Omental fat pad (tissue), 4 donors: Measurements from ENCODE around the gene LDHAL6B. TPM values are rescaled to one million over a fixed set of nuclear protein-coding genes. Genes with fewer than 3 reads are reported as not detected.

Experiments
- ATAC-seq: fragments of 150-250 bp; one replicate; pipeline ENCODE4 v1.9.1; 2016; ENCODE audit warnings: mild to moderate bottlenecking, moderate library complexity; ENCODE audit not compliant: low FRiP score
- DNase-seq: peaks from one replicate; pipeline ENCODE4 v3.0.0-alpha.2; 2019; ENCODE audit warnings: low spot score
- total RNA-seq, 4 donors: library from RNA; depleted of rRNA; stranded (reverse); fragments of >200 nt; gene quantifications; one replicate each; pipeline ENCODE4 v1.1.0, GENCODE V29; 2016
- TF ChIP-seq, protein P1 (sequence below), 3 donors: fragments of 450-650 bp; IDR thresholded peaks; one replicate each; pipeline ENCODE4 v1.5.1; 2016 to 2017; ENCODE audit warnings: antibody characterized with exemption in 3 of 3, mild to moderate bottlenecking in 3 of 3, moderate library complexity in 2 of 3

The LDHAL6B gene
- total RNA-seq, 4 donors from 2014 or later = not detected

DNA sequence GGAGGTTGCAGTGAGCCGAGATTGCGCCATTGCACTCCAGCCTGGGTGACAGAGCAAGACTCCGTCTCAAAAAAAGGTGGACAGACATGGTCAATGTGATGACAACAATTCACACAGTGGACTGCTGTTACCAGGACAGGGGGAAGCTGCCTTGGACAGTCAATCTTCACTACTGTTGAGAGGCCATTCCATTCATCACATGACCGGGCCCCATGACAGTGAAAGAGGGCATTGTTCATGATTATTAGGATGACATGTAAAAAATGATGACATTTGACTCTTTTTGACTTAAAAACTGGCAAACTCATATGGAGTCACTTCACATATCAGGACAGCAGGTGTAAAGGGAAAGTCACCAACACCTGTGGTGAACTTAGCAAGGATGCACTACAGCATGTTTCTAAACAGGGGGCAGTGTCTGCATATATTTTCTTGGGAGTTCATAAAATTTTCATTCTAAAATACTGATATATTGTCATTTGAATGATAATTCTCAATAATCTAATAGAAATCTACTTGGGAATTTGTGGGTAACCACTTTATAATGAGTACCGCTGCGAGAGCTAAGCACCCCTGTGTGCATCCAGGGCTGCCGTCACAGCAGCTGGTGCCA, 34.2 kb upstream of the LDHAL6B start:
- DNase-seq (no peak), ATAC-seq (no peak)
- TF ChIP-seq, protein P1, sequence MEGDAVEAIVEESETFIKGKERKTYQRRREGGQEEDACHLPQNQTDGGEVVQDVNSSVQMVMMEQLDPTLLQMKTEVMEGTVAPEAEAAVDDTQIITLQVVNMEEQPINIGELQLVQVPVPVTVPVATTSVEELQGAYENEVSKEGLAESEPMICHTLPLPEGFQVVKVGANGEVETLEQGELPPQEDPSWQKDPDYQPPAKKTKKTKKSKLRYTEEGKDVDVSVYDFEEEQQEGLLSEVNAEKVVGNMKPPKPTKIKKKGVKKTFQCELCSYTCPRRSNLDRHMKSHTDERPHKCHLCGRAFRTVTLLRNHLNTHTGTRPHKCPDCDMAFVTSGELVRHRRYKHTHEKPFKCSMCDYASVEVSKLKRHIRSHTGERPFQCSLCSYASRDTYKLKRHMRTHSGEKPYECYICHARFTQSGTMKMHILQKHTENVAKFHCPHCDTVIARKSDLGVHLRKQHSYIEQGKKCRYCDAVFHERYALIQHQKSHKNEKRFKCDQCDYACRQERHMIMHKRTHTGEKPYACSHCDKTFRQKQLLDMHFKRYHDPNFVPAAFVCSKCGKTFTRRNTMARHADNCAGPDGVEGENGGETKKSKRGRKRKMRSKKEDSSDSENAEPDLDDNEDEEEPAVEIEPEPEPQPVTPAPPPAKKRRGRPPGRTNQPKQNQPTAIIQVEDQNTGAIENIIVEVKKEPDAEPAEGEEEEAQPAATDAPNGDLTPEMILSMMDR (IDR thresholded peaks at IDR 0.05) = no peak

GRCh38 chr15:59173194-59173593, 33.4 kb upstream of the LDHAL6B start:
- ATAC-seq = no peak

GRCh38 chr15:59174151-59174834, 32.4 kb upstream of the LDHAL6B start:
- TF ChIP-seq, protein P1 (IDR thresholded peaks at IDR 0.05) = no peak
- DNase-seq = no peak
- no peak for ATAC-seq

More at GRCh38 chr15:59173194-59173593, 33.4 kb upstream of the LDHAL6B start:
- TF ChIP-seq, protein P1 (IDR thresholded peaks at IDR 0.05) = no peak
- no peak for DNase-seq

DNA sequence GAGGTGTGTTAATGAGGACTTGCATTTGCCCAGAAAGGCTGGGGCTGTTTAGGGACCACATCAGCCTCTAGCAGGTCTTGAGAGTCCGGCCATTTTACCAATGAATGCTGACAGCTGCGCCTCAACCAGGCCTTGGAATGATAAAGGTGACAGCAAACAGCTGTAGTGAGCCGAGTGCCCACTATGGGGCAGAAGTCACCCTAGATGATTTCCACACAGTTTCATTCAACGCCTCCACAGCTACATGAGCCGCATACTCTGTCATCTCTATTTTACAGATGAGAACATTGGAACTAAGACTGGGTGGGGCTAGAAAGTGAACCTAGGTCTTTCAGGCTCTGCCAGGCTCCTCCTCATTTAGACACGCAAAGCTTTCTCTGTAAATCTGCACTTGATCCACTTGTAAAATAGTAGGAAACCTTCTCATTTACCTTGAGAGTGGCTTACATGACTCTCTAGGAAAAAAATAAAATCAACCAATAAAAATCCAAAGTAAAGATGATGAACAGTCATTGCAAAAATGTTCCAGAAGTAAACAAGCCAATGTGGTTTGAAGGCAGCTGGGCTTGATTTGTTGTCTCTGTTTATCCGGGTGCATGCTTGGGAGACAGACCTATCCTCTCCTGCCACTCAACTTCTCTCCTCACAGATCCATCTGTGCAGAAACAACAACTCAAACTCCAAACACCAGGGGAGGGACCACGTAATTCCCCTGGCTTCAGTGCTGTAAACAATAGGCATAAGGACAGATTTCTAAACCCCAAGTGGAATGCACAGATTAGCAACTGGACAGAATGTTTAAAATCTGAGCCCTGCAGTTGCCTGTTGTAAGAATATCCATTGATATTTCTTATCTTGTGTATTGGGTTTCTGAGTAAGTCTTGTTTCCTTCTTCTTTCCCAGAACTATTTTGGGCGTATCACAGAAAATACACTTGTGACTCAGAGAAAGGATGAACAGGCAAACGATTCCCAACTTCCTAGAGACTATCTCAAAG, 31.5 kb upstream of the LDHAL6B start:
- DNase-seq (no peak), ATAC-seq (peak; percentile 47)
- TF ChIP-seq, protein P1 (IDR thresholded peaks at IDR 0.05) = no peak

GRCh38 chr15:59176653-59177316, 29.9 kb upstream of the LDHAL6B start:
- no peak for ATAC-seq
- DNase-seq = no peak
- TF ChIP-seq, protein P1 (IDR thresholded peaks at IDR 0.05) = no peak

DNA sequence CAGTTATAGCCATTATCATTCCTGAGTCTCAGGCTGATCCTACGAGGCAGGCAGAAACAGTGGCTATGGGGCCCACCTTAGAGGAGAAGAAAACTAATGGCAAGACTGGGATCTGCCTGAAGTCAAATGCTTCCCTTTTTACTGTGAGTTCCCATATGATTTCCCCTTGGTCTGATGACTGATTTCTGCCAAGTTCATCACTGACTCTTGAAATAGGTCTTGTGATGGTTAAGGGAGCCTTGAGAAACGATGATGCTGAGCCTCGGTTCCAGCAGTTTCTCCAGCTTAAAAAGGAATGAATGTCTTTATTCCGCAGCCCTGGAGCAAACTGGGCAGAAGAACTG, 29.4 kb upstream of the LDHAL6B start:
- ATAC-seq (peak; percentile 5), DNase-seq (no peak)
- TF ChIP-seq, protein P1 (IDR thresholded peaks at IDR 0.05) = no peak
